Uterus (tissue), 4 donors: ENCODE measurements around the gene MGAT4A. TPM values are rescaled to one million over a fixed set of nuclear protein-coding genes. Genes with fewer than 3 reads are reported as not detected.

Experiments used
- DNase-seq, 2 donors: peaks; one replicate each; pipeline ENCODE4 v3.0.0-alpha.2; 2019 to 2020
- H3K27ac ChIP-seq, 2 donors: fragments of 200-600 bp; sonication (generic); 1 replicate in 1 of 2; 2 replicates in 1 of 2; pipeline ENCODE4 v1.5.1; 2016 to 2018
- H3K27me3 ChIP-seq, 2 donors: fragments of 200-600 bp; sonication (generic); one replicate each; pipeline ENCODE4 v1.5.1; 2018 to 2019; ENCODE audit warnings: control low read depth in 1 of 2
- H3K36me3 ChIP-seq, 2 donors: fragments of 200-600 bp; sonication (generic); one replicate each; pipeline ENCODE4 v1.5.1; 2019; ENCODE audit warnings: control low read depth in 1 of 2
- H3K4me1 ChIP-seq, 2 donors: fragments of 200-600 bp; sonication (generic); one replicate each; pipeline ENCODE4 v1.5.1; 2018 to 2019; ENCODE audit warnings: control low read depth in 1 of 2
- H3K4me3 ChIP-seq, 2 donors: fragments of 200-600 bp; sonication (generic); 1 replicate in 1 of 2; 2 replicates in 1 of 2; pipeline ENCODE4 v1.5.1; 2018 to 2019; ENCODE audit warnings: mild to moderate bottlenecking in 1 of 2
- H3K9me3 ChIP-seq, 2 donors: fragments of 200-600 bp; sonication (generic); one replicate each; pipeline ENCODE4 v1.5.1; 2019; ENCODE audit warnings: control low read depth in 1 of 2
- POLR2A ChIP-seq, 2 donors: fragments of 450-650 bp; IDR thresholded peaks; one replicate each; pipeline ENCODE4 v1.6.1; 2016; ENCODE audit warnings: antibody characterized with exemption in 2 of 2, mild to moderate bottlenecking in 1 of 2, moderate library complexity in 1 of 2
- intact Hi-C: fragments of 100-400 bp; cut with DNase I; formaldehyde crosslinking; loops from one replicate; pipeline ENCODE4 v1.15.1; 2023; ENCODE audit warnings: low total_unique reads
- total RNA-seq, 4 donors: library from RNA; depleted of rRNA in 3 of 4; stranded (reverse); fragments of >200 nt in 3 of 4; gene quantifications; one replicate each; pipeline versions ENCODE4 v1.1.0 to v1.2.4, GENCODE V29; 2014 to 2023
- TF ChIP-seq, protein P1 (sequence below), 4 experiments: fragments of 200-600 bp in 2 of 4; fragments of 450-650 bp in 2 of 4; sonication (generic) in 2 of 4; IDR thresholded peaks; one replicate each; pipeline ENCODE4 v1.5.1; 2016 to 2019; ENCODE audit warnings: antibody characterized with exemption in 4 of 4, mild to moderate bottlenecking in 2 of 4, moderate library complexity in 1 of 4
- donor health status: DM: yes; HTN: yes; CAD: no.

The MGAT4A gene
- total RNA-seq, 4 donors from 2014 or later = 25.9 to 107 (median 52.9) TPM

DNA sequence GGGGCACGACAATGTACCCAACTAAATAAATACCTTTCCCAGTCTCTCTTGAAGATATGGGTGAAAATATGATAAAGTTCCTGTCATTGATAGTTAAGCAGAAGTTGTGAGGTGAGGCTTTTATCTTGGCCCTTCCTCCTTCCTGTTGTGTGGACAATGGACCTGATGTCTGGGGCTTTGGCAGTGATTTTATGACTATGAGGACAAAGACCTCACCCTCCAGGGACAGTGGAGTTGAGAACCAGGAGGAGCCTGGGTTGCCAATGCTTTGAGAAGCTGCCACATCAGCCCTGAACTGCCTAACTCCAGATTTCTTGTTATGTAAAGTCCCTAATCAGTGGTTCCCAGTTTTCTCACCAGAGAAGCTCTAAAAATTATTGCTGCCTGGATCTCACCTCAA, 20.8 kb upstream of the MGAT4A start:
- Histone ChIP-seq H3K36me3 (no peaks in the 10 kb centered on the region), H3K9me3 (no peaks in the 10 kb centered on the region), H3K27ac (no peak overlapping the region), H3K27me3 (no peaks in the 10 kb centered on the region), H3K4me1 (no peaks in the 10 kb centered on the region), H3K4me3 (no peak overlapping the region)
- TF ChIP-seq, protein P1, sequence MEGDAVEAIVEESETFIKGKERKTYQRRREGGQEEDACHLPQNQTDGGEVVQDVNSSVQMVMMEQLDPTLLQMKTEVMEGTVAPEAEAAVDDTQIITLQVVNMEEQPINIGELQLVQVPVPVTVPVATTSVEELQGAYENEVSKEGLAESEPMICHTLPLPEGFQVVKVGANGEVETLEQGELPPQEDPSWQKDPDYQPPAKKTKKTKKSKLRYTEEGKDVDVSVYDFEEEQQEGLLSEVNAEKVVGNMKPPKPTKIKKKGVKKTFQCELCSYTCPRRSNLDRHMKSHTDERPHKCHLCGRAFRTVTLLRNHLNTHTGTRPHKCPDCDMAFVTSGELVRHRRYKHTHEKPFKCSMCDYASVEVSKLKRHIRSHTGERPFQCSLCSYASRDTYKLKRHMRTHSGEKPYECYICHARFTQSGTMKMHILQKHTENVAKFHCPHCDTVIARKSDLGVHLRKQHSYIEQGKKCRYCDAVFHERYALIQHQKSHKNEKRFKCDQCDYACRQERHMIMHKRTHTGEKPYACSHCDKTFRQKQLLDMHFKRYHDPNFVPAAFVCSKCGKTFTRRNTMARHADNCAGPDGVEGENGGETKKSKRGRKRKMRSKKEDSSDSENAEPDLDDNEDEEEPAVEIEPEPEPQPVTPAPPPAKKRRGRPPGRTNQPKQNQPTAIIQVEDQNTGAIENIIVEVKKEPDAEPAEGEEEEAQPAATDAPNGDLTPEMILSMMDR (IDR thresholded peaks at IDR 0.05) = no peak
- no peak for TF ChIP-seq POLR2A (IDR thresholded peaks at IDR 0.05)
- DNase-seq = no peak
- intact Hi-C loops = no loop called here

DNA sequence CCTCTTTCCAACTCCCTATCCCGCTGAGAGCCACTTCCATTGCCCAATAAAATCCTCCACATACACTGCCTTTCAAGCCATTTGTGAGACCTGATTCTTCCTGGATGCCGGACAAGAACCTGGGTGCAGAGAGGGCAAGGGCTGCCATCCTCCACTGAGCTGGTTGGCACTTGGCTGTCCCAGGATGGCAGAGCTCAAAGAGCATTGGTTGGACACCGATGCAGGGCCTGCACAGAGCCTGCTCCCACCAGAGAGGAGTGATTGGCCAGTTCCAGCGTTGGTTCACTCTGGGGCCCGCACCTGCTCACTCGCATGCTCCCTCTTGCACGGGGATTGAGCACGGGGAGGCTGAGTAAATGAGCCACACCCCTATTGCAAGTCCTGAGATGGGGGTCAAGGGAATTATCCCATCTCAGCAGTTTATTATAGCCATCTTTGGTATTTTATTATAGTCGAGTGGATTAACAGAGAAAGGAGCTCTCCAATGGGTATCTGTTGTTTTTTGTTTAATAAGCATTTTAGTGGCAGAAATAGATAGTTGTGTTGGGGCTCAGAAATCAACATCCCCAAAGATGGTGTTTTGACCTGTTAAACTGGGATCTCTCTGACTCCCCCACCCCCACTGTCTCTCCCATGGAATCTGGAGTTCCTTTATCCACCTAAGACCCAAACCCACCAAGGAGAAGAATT, 19.8 kb upstream of the MGAT4A start:
- DNase-seq = no peak
- H3K4me1 ChIP-seq = no peaks in the 10 kb centered on the region
- H3K36me3 ChIP-seq = no peaks in the 10 kb centered on the region
- no peak overlapping the region for H3K27ac ChIP-seq
- H3K9me3 ChIP-seq = no peaks in the 10 kb centered on the region
- intact Hi-C loops = no loop called here
- TF ChIP-seq POLR2A (IDR thresholded peaks at IDR 0.05) = no peak
- TF ChIP-seq, protein P1 (IDR thresholded peaks at IDR 0.05) = no peak
- H3K27me3 ChIP-seq = no peaks in the 10 kb centered on the region
- H3K4me3 ChIP-seq = no peak overlapping the region

DNA sequence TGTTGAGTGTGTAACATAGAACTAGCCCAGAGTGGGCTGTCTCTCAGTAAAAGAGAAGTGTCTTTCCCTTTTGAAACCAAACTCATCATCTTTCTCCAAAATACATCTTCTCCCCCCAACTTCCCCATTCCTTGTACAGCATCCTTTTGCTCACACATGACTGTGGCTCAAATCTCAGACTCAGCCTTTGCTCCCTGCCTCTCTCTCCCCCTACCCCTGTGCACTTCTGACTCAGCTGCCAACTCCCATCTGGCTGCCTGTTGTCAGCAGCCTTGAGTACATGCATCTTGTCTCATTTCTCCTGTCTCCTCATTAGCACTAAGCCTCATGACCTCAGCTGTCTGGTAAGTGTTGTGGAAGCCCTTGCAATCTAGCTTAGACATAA, 18.1 kb upstream of the MGAT4A start:
- H3K27ac ChIP-seq = no peak overlapping the region
- DNase-seq = no peak
- intact Hi-C loops = no loop called here

DNA sequence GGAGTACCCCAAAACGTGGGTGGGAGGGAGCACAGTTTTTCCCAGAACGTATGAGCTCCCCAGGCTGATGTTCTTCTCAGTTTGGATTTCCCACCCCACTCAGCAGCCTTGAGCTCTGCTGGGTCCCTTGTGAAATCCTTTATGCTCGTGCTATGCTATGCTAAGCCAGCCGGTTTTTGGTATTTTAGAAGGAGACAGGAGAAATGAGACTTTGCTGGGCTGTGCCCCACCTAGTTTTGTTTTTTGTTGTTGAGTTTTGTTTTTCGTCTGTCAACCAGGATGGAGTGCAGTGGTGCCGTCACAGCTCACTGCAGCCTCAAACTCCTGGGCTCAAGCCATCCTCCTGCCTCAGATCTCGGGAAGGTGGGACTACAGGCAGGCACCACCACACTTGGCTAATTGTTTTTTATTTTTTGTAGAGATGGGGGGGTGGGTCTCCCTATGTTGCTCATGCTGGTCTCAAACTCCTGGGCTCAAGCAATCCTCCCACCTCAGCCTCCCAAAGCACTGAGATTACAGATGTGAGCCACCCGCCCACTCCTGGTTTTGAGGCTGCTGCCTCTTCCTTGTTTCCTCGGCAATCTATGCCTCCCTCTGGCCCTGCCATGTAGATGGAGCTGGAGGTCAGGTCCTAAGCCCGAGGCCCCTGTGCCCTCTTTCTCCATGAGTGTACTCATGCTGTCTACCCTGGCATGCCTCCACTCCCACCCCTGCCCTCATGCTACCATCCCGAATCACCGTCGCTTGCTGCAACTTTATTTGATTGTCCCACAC, 17.5 kb upstream of the MGAT4A start:
- H3K36me3 ChIP-seq = no peaks in the 10 kb centered on the region
- no peak for DNase-seq
- H3K27me3 ChIP-seq = no peaks in the 10 kb centered on the region
- no peak for TF ChIP-seq POLR2A (IDR thresholded peaks at IDR 0.05)
- H3K4me1 ChIP-seq = no peaks in the 10 kb centered on the region
- H3K9me3 ChIP-seq = no peaks in the 10 kb centered on the region
- H3K4me3 ChIP-seq = no peak overlapping the region
- H3K27ac ChIP-seq = no peak overlapping the region
- intact Hi-C loops = no loop called here

More for the DNA sequence above, 18.1 kb upstream of the MGAT4A start:
- Histone ChIP-seq H3K4me3 (no peak overlapping the region), H3K27me3 (no peaks in the 10 kb centered on the region), H3K9me3 (no peaks in the 10 kb centered on the region), H3K4me1 (no peaks in the 10 kb centered on the region), H3K36me3 (no peaks in the 10 kb centered on the region)
- no peak for TF ChIP-seq POLR2A (IDR thresholded peaks at IDR 0.05)
- TF ChIP-seq, protein P1 (IDR thresholded peaks at IDR 0.05) = no peak

DNA sequence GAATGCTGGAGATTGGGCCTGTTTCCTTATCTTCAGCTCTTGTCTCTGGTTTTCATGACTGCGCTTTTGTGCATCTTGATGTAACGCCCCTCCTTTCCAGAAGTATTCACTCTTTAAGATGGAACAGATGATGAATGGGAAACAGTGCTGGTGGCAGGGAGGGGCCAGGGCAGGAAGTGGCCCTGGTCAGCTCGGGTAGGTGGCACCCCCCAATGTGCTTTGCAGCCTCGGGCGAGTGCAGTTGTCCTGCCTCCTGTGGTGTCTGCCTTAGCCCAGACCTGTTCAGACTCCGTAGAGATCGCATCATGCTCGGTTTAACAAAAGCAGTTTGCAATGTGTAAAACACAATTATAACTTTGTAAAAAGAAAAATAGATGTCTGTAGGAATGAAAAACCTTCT, 17.0 kb upstream of the MGAT4A start:
- Histone ChIP-seq H3K4me3 (no peak overlapping the region), H3K27me3 (no peaks in the 10 kb centered on the region), H3K9me3 (no peaks in the 10 kb centered on the region), H3K27ac (no peak overlapping the region), H3K36me3 (no peaks in the 10 kb centered on the region), H3K4me1 (no peaks in the 10 kb centered on the region)
- TF ChIP-seq, protein P1 (IDR thresholded peaks at IDR 0.05) = no peak
- no peak for TF ChIP-seq POLR2A (IDR thresholded peaks at IDR 0.05)
- intact Hi-C loops = no loop called here
- no peak for DNase-seq
